GM19193 (cell line): Measurements from ENCODE around the gene SLC26A1.

Experiments
- POLR2A ChIP-seq: IDR thresholded peaks from 4 replicates; pipeline ENCODE4 v1.6.1; 2011; ENCODE audit not compliant: insufficient read depth, insufficient read length; ENCODE audit errors: extremely low read depth

The SLC26A1 gene

DNA sequence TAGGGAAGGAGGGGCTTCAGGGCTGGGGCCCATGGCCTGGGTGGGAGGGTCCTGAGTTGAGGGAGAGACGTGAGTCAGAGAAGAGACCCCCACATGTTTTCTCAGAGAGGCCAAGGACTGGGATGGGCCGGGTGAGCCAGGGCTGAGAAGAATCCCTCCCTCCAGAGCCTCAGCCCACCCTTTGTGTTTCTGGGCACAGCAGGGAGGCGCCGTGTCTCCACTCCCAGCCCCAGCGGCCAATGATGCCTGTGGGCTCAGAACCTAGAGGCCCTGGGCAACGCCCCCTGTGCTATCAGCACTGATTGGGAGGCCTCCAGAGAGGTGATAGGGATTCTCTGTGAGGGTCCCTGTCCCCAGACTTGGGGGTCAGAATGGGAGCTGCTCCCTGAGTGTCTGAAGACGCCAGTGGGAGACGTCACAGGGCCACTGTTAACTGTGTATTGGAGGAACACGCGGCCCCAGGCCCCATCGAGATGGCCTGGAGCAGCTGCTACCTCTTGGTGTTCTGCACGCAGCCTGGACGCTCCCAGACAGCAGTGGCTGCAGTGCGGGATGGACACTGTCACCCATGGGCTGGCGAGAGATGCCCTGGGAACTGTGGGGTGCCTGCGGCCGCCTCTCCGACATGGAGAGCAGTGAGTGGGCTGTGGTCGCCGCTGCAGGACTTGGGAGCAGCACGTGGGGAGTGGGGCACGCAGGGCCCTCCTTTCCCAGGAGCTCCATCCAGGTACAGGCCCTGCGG lies 26.7 kb upstream of the SLC26A1 start:
- no peak for TF ChIP-seq POLR2A

DNA sequence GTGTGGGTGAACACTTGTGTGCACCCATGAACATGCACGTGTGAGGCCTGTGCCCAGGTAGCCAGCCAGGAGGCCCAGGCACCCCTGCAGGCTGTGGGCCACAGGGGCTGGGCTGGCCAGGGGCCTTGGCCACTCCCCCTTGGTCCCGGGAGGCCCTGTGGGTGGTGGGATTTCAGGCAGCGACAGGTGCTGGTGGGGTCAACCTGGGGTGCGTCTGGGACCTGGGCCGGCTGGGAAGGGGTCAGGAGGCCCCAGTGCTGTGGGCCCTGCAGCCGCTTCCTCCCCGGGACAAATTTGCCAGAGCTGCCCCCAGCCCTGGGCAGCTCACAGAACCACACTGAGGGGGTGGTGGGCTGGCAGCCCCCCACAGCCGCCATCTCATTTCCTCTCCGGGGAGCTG lies 26.1 kb upstream of the SLC26A1 start:
- TF ChIP-seq POLR2A = no peak

DNA sequence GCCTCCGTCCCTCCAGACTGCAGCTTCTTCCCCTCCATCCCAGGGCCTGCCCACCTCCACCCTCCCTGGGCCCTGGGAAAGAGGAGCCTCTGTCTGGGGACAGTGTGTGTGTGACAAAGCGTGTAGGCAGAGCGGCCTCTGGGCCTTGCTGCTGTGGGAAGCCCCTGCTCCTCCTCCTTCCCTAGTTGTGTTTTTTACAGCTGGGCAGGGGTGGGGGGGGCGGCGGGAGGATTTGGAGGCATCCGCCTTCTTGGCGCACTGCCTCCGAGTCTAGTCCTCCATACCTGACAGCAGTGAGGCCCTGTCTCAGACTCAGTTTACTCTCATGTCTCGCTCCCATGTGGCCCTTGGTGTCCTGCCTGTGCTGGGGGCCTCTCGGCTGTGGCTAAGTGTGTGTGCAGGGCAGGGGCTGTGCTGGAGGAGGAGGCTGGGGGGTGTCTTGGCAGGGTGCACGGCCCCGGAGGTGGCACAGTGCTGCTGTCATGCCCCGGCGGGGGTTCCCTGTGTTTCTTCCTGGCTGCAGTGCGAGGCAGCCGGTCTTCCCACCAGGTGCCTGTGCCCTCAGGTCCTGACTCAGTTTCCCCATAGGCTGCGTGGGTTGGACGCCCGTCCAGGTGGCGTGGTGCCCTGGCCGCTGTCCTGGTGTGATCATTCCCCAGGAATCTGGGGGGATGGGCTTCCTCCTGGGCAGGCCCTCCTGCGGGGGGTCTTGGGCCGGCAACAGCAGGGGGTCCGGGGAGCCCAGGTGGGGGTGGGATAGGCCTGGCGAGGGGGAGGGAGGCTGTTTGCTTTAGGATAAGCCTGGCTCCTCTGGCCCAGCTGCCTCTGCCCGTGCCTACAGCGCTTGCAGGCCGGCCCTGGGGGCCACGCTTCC lies 25.2 kb upstream of the SLC26A1 start:
- no peak for TF ChIP-seq POLR2A

DNA sequence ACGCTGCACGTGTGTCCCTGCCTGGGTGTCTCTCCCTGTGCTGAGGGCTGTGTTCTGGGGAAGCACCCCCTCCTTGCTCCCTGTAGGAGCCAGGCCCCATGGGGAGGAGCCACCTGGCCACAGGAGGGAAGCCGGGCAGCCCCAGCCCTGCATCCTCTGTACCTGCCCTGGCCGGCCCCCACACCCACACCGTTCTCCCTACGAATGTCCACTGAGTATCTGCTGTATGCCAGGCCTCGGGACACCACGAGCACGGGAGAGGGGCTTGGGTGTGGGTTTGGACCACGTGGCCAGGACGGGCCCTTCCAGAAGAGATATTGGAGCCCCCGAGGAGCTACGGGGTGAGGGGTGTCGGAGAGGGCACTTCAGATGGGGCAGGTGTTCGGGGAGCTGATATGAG lies 24.5 kb upstream of the SLC26A1 start:
- no peak for TF ChIP-seq POLR2A

DNA sequence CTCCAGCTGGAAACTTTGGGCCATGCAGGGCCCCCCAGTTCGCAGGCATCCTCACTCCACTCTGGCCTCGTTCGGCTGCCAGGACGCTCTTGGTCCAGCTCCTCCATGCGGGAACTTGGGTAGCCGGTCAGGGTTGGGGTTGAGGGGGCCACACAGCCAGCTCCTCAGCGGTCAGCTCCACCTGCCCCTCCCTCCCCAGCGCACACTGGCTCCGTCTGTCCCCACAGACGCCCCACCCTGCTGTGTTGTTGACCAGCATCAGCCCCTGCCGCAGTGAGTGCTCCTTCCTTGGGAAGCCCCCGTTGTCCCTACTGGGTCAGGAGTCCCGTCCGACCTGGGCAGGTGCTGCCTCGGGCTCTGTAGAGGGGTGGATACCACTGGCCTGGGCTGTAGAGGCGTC lies 24.0 kb upstream of the SLC26A1 start:
- TF ChIP-seq POLR2A = no peak

DNA sequence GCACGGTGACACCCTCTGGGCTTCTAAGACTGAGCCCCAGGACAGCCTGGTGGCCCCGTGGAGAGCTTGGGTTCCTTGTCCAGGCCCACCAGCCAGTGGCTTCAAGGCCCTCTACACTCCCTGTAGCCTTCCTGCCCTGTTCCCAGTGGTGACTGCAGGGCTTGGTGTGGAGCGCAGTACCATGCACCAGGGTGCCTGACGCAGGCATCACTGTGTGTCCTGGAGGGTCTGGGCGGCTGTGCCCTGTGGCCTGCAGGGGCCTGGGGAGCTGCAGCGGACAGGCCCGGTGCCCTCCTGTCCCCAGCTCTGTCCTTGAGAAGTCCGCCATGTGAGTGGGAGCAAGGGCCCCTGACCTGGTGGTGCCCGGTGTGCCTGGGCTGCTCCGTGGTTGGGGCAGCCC lies 22.5 kb upstream of the SLC26A1 start:
- no peak for TF ChIP-seq POLR2A

DNA sequence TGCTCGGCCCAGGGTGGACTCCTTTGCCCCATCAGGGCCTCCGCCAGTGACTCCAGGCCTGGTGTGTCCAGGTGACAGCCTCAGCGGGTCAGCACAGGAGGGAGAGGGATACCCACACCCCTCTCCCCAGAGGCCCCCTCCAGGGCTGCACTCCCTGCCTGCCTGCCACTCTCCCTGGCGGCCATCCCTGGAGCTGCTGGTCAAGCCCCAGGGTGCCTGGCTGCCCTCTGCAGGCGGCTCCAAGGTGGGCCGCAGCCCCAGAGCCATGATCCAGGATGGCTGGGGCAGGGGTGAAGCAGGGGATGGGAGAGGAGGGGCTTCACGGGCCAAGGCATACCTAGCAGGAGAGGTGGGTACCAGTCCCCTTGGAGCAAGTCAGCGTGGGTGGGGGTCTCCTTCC lies 22.0 kb upstream of the SLC26A1 start:
- no peak for TF ChIP-seq POLR2A

DNA sequence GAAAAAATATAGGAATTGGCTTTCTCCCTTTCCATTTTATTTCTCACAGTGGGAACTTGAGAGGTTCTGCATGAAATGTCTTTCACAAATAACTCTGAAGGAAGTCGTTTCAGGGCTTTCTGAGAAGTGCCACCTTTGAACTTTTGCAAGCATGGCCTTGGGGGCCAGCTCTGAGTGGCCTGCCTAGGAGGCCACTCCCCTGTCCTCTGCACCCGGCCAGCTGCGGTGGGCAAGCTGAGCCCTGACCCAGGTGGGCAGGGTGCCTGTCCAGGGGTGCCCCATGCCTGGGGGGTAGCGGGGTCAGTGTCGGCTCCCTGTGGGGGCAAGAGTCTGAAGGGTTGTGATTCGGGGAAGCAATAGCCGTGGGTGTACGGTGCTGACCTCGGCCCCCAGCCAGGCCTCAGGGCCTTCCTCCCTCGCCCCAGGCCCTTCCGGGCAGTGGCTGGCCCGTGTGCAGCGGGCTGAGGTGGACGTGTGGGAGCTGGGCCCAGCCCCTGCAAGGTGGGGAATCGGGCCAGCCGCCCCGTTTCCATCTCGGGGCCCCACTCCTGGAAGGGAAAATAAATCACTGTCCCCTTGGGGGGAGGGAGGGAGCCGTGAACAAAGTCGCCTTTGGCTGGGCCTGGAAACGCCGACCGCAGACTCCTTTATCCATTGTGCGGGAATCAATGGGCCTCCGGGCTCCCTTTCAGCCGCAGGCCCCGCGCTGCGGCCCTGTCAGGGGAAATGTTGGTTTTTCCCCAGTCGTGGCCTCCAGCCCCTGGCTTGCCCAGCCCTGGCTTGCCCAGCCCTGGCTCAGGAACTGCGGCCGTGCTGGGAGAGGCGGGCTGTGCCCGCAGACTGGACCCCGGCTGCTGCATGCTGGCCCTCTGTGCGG lies 21.3 kb upstream of the SLC26A1 start:
- TF ChIP-seq POLR2A = no peak

DNA sequence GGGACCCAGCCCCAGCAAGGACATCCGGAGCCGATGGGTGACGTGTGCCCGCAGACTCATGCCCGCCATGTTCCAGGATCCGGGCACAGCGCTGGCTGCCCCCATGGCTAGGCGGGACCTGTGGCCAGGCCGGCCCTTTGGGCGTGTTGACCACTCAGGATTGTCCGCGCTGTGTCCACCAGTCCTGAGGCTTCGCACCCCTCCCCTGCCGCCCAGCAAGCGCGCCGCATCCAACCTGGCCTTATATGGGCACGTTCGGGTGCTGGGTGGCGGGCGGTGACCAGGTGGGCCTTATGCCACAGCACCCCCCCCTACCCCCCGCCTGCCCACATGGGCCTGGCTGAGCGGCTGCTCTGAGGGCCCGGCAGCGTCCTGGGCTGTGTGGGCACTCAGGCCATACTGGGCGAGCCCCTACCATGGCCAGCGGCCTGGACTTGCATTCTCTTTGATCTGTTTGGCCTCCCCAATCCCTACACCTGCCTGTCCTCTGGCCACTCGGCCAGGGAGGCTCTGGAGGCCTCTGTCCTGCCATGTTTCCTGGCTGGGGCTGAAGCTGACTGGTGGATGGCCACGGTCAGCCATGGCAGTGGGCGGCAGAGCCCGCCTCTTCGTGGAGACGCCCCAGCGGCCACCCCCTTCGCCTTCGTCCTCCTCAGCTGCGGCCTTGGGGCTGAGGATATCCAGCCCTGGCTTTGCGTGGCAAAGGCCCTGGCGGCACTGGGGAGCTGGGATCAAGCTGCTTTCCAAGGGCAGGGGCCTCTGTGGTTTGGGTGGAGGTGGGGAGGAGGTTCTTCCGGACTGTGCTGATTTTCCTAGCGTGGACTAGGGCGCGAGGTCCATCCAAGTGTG lies 20.2 kb upstream of the SLC26A1 start:
- no peak for TF ChIP-seq POLR2A

DNA sequence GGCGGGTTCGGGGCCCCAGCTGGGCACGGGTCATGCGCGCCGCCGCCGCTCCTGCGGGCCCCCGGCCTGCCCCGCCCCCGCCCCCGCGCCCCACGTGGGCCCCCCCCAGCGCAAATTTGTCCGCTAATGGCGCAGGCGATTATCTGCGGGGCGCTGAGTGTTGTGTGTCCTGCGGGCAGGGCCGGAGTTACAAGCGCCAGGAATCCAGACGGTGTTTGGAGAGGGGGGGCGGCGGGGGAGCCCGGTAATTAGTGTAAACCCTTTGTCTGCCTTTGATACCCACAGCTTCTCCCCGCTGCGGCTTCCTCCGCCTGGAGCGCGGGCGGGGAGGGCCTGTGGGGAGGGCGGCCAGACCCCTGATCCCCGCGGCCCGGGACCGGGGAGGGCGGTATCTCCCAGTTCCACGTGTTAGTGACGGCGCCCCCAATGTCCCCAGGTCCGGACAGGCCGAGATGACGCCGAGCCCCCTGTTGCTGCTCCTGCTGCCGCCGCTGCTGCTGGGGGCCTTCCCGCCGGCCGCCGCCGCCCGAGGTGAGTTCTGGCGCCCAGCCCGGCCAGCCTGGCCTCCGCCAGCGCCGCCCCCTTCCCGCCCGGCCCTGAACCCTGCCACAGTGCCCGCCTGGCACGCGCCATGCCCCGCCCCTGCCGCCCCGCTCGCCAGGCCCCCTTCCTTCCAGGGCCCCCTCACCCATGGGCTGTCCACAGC lies 19.0 kb upstream of the SLC26A1 start:
- no peak for TF ChIP-seq POLR2A

DNA sequence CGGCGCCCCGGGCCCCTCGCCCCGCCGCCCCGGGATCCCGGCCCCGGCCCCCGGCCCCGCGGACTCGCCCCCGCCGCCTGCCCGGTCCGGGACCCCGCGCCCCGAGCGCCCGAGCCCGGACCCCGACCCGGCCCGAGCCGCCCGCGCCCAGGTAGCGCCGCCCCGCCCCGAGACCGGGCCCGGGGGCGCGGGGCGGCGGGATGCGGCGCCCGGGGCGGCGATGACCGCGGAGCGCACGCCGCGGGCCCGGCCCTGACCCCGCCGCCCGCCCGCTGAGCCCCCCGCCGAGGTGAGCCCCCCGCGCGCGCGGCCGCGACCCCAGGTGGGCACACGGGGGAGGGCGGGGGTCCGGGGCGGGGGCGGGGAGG lies 18.4 kb upstream of the SLC26A1 start:
- TF ChIP-seq POLR2A = no peak

DNA sequence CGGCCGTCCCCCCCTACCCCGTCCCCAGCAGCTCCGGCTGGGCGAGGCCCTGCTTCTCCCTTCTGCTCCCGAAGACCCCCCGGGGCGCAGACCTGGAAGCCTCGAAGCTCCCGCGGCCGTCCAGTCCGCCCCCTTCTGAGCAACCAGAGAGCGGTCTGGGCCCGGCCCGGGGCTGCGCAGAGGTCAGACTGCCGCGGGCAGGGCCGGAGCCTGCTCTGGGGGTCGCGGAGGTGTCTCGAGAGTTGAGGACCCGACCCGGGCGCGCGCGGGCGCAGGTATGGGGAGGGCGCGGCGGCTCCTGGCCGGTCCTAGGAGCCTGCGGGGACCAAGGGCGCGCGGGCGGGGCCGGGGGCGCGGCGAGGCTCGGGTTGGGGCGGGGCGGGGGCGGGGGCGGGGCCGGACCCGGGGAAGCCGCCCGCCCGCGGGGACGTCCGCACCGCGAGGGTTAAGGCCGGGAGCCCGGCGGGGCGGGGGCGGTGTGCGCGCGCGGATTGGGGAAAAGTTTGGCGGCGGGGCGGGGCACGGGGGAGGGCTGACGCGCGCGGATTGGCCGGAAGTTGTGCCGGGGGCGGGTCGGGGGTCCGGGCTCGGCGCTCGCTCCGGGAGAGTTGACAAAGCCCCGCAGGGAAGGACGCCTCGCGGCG lies 17.9 kb upstream of the SLC26A1 start, which contains the start of gene FGFRL1:
Gene FGFRL1, plus strand, starts transcription at position 605 of the 644 bp plus-strand sequence. CDS start 860 bp downstream, outside the sequence.
- TF ChIP-seq POLR2A = no peak

DNA sequence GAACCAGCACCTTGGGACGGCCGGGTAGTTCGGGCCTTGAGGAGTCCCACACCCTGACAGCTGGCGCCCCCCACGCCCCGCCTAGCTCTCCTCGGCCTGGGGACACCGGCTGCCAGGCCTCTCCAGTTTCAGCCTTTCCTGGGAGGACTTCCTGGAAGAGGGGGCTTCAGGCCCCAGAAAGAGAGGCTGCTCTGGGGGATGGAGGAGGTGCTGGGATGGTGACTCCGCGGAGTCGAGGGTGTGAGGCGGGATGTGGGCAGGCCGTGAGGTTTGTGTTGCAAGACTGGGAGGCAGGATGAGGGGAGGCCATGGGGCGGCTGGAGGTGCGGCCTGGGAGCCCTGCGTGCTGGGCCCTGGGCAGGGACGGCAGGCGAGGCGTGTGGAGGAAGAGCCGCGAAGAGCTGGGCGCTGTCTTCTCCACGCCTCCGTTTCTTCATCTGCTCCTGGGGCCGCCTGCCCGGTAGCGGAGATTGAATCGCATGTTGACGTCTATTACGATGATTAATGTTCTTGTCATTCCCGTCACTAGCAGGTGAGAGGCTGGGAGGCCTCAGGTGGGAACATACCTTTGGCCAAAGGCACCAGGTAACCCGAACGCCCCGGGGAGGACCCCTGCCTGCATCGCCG lies 17.3 kb upstream of the SLC26A1 start:
- TF ChIP-seq POLR2A = no peak
